Umbilical cord (tissue), 2 donors: ENCODE measurements around the gene PAGE2B. TPM values are rescaled to one million over a fixed set of nuclear protein-coding genes. Genes with fewer than 3 reads are reported as not detected.
"Not testable (repeated sequence)": the region's sequence is repeated elsewhere in the genome, so short reads cannot be mapped to it uniquely, and the experiment has no call there.

Source experiments
- DNase-seq: peaks from one replicate; pipeline ENCODE4 v3.0.0-alpha.2; 2015; ENCODE audit warnings: low spot score
- total RNA-seq: library from RNA; depleted of rRNA; stranded (reverse); fragments of >200 nt; gene quantifications from one replicate; pipeline ENCODE4 v1.2.3, GENCODE V29; 2014; ENCODE audit warnings: low replicate concordance; ENCODE audit not compliant: insufficient read depth

Gene PAGE2B
- total RNA-seq, result not detected

GRCh38 chrX:55074851-55075467, at the start of gene PAGE2B:
Gene PAGE2B (plus strand): TSS chrX:55075030. CDS start chrX:55076042, 1,012 bp downstream.
- no peak for DNase-seq

- DNase-seq, result no peak
Measured at GRCh38 chrX:55026143-55026542, 48.7 kb upstream of the PAGE2B start.

GRCh38 chrX:55026840-55027239, 48.0 kb upstream of the PAGE2B start:
- DNase-seq, result no peak

GRCh38 chrX:55028040-55028439, 46.8 kb upstream of the PAGE2B start:
- DNase-seq, result no peak

- DNase-seq, result no peak
Measured at GRCh38 chrX:55028611-55029010, 46.2 kb upstream of the PAGE2B start.

GRCh38 chrX:55029291-55029690, 45.5 kb upstream of the PAGE2B start:
- no peak for DNase-seq

- no peak for DNase-seq
Measured at GRCh38 chrX:55030271-55031205, 44.3 kb upstream of the PAGE2B start, which contains the start of gene ALAS2. Gene ALAS2 (minus strand): TSS chrX:55030977. CDS start chrX:55026000, 4,977 bp downstream.

- no peak for DNase-seq
Measured at GRCh38 chrX:55033429-55033828, 41.4 kb upstream of the PAGE2B start.

- DNase-seq, result no peak
Measured at GRCh38 chrX:55039471-55039870, 35.4 kb upstream of the PAGE2B start.

GRCh38 chrX:55041514-55041913, 33.3 kb upstream of the PAGE2B start:
- no peak for DNase-seq

- not testable (repeated sequence) for DNase-seq
Measured at GRCh38 chrX:55050599-55050998, 24.2 kb upstream of the PAGE2B start.

GRCh38 chrX:55056820-55057674, 17.8 kb upstream of the PAGE2B start:
- DNase-seq, result peak; percentile 65

- peak; percentile 27 for DNase-seq
Measured at GRCh38 chrX:55057675-55058249, 17.1 kb upstream of the PAGE2B start.

GRCh38 chrX:55067180-55067579, 7.7 kb upstream of the PAGE2B start:
- DNase-seq, result not testable (repeated sequence)

- DNase-seq, result no peak
Measured at GRCh38 chrX:55072286-55072685, 2.5 kb upstream of the PAGE2B start.

- DNase-seq, result no peak
Measured at GRCh38 chrX:55088795-55089489, 14.1 kb downstream of the PAGE2B start, which contains the start of gene PAGE2. Gene PAGE2 (plus strand): TSS chrX:55089018. CDS start chrX:55090021, 1,003 bp downstream.

GRCh38 chrX:55098691-55099090, 23.9 kb downstream of the PAGE2B start:
- no peak for DNase-seq

- no peak for DNase-seq
Measured at GRCh38 chrX:55099162-55099561, 24.3 kb downstream of the PAGE2B start.

- DNase-seq, result no peak
Measured at GRCh38 chrX:55102754-55103153, 27.9 kb downstream of the PAGE2B start.

- DNase-seq, result no peak
Measured at GRCh38 chrX:55107262-55107661, 32.4 kb downstream of the PAGE2B start.

GRCh38 chrX:55107911-55108310, 33.1 kb downstream of the PAGE2B start:
- DNase-seq, result no peak
